HG03354 (cell line): ENCODE results near the gene OR10AD1.
A peak's percentile ranks its signal among the peaks of the same experiment; 100 is the strongest.

Experiments
- ATAC-seq: cut with Tn5 transposase; IDR thresholded peaks from one replicate; pipeline ENCODE4 v1.9.1; 2021; ENCODE audit warnings: mild to moderate bottlenecking; ENCODE audit not compliant: unreplicated experiment, poor library complexity, severe bottlenecking

OR10AD1 gene

GRCh38 chr12:48193623-48194022 is 9.5 kb downstream of the OR10AD1 start:
- no peak for ATAC-seq

- ATAC-seq: no peak
These were observed 10.2 kb downstream of the OR10AD1 start for GRCh38 chr12:48192861-48193260.

GRCh38 chr12:48191096-48191495 is 12.0 kb downstream of the OR10AD1 start:
- no peak for ATAC-seq

GRCh38 chr12:48189331-48190125 is 13.6 kb downstream of the OR10AD1 start:
- ATAC-seq: peak; percentile 58

GRCh38 chr12:48187916-48188695 is 15.0 kb downstream of the OR10AD1 start:
- no peak for ATAC-seq

- ATAC-seq: no peak
These were observed 17.7 kb downstream of the OR10AD1 start for GRCh38 chr12:48185181-48185919.

- ATAC-seq: no peak
These were observed 18.6 kb downstream of the OR10AD1 start for GRCh38 chr12:48184549-48184922.

GRCh38 chr12:48183876-48184548 is 19.1 kb downstream of the OR10AD1 start:
- ATAC-seq: peak; percentile 2

- peak; percentile 77 for ATAC-seq
These were observed 19.8 kb downstream of the OR10AD1 start, which contains the start of gene CCDC184 for GRCh38 chr12:48183091-48183875. Gene CCDC184, plus strand, starts transcription at chr12:48183644. Its CDS starts 479 bp downstream, at chr12:48184123.

GRCh38 chr12:48182631-48183030 is 20.5 kb downstream of the OR10AD1 start:
- ATAC-seq: peak; percentile 7

- no peak for ATAC-seq
These were observed 22.1 kb downstream of the OR10AD1 start for GRCh38 chr12:48180857-48181495.

GRCh38 chr12:48180424-48180823 is 22.7 kb downstream of the OR10AD1 start:
- ATAC-seq: no peak

GRCh38 chr12:48179466-48179865 is 23.6 kb downstream of the OR10AD1 start:
- no peak for ATAC-seq

GRCh38 chr12:48177982-48178381 is 25.1 kb downstream of the OR10AD1 start:
- ATAC-seq: no peak

GRCh38 chr12:48176417-48176751 is 26.7 kb downstream of the OR10AD1 start:
- ATAC-seq: no peak

GRCh38 chr12:48175613-48176416 is 27.3 kb downstream of the OR10AD1 start:
- no peak for ATAC-seq

- no peak for ATAC-seq
These were observed 34.1 kb downstream of the OR10AD1 start for GRCh38 chr12:48169011-48169410.
